ENCODE results near the gene IL3. TPM values are rescaled to one million over a fixed set of nuclear protein-coding genes. Genes with fewer than 3 reads are reported as not detected.

Gene IL3
- total and polyA plus RNA-seq, 8 donors, result not detected

- TF ChIP-seq EP300 (IDR thresholded peaks at IDR 0.05), result no peak
- TF ChIP-seq POLR2A (IDR thresholded peaks at IDR 0.05), result no peak
- no peak for TF ChIP-seq CTCF (IDR thresholded peaks at IDR 0.05)
- TF ChIP-seq POLR2AphosphoS5 (IDR thresholded peaks at IDR 0.05), result no peak
- DNase-seq, result no peak
- Histone ChIP-seq H3K4me3 (no peak overlapping the region), H3K4me1 (peaks cover 0 to 3% (median 0%) of the 10 kb centered on the region in 4 donors), H3K27me3 (no peaks in the 10 kb centered on the region), H3K27ac (no peak overlapping the region), H3K9me3 (no peaks in the 10 kb centered on the region), H3K36me3 (no peaks in the 10 kb centered on the region)
- WGBS, 5 donors, result 80 to 94% (median 92%) methylated on average over 2 to 3 of the region's 3 CpGs
- intact Hi-C loops (cut with DNase I; ENCODE audit: low total_unique reads), result no loop called here
These were observed 20.1 kb downstream of the IL3 start for GRCh38 chr5:132080595-132080994.

GRCh38 chr5:132081458-132081857 is 21.0 kb downstream of the IL3 start:
- TF ChIP-seq CTCF (IDR thresholded peaks at IDR 0.05) (no peak), EP300 (IDR thresholded peaks at IDR 0.05) (no peak), POLR2A (IDR thresholded peaks at IDR 0.05) (no peak), POLR2AphosphoS5 (IDR thresholded peaks at IDR 0.05) (no peak)
- Histone ChIP-seq H3K27me3 (no peaks in the 10 kb centered on the region), H3K27ac (no peak overlapping the region), H3K4me3 (no peak overlapping the region), H3K36me3 (no peaks in the 10 kb centered on the region), H3K4me1 (peaks cover 0 to 9% (median 0%) of the 10 kb centered on the region in 4 donors), H3K9me3 (no peaks in the 10 kb centered on the region)
- DNase-seq, result no peak
- WGBS, 5 donors, result 92 to 100% (median 95%) methylated on average over 3 of the region's 3 CpGs
- intact Hi-C loops (cut with DNase I; ENCODE audit: low total_unique reads), result no loop called here

- TF ChIP-seq POLR2A (IDR thresholded peaks at IDR 0.05), result no peak
- TF ChIP-seq CTCF (IDR thresholded peaks at IDR 0.05), result no peak
- no peak for TF ChIP-seq POLR2AphosphoS5 (IDR thresholded peaks at IDR 0.05)
- no peak for TF ChIP-seq EP300 (IDR thresholded peaks at IDR 0.05)
- Histone ChIP-seq H3K9me3 (no peaks in the 10 kb centered on the region), H3K27ac (no peak overlapping the region), H3K27me3 (no peaks in the 10 kb centered on the region), H3K4me1 (peaks cover 0 to 10% (median 0%) of the 10 kb centered on the region in 4 donors), H3K4me3 (no peak overlapping the region), H3K36me3 (no peaks in the 10 kb centered on the region)
- intact Hi-C loops (cut with DNase I; ENCODE audit: low total_unique reads), result no loop called here
- 81 to 92% (median 89%) methylated on average over 7 to 8 of the region's 8 CpGs for WGBS, 5 donors
- no peak for DNase-seq
These were observed 22.0 kb downstream of the IL3 start for GRCh38 chr5:132082329-132083023.

GRCh38 chr5:132083071-132083678 is 22.7 kb downstream of the IL3 start:
- WGBS, 5 donors, result 79 to 87% (median 86%) methylated on average over 4 of the region's 4 CpGs
- intact Hi-C loops (cut with DNase I; ENCODE audit: low total_unique reads), result no loop called here

More at GRCh38 chr5:132083071-132083678, 22.7 kb downstream of the IL3 start:
- Histone ChIP-seq H3K4me3 (no peak overlapping the region), H3K27ac (no peak overlapping the region), H3K27me3 (no peaks in the 10 kb centered on the region), H3K9me3 (no peaks in the 10 kb centered on the region), H3K4me1 (peaks cover 0 to 10% (median 0%) of the 10 kb centered on the region in 4 donors), H3K36me3 (no peaks in the 10 kb centered on the region)
- TF ChIP-seq EP300 (IDR thresholded peaks at IDR 0.05) (no peak), POLR2AphosphoS5 (IDR thresholded peaks at IDR 0.05) (no peak), CTCF (IDR thresholded peaks at IDR 0.05) (no peak), POLR2A (IDR thresholded peaks at IDR 0.05) (no peak)
- no peak for DNase-seq
